Activated CD4-positive, alpha-beta T cell treated with anti-CD3 and anti-CD28 coated beads, Interleukin-10, Interleukin-2, amounts not matched to agents 100 ng/mL and 50 ng/mL, durations not matched to agents 16 hours and 8 hours (primary cell): ENCODE results near the gene SMCO4.
"Not testable (repeated sequence)": the region's sequence is repeated elsewhere in the genome, so short reads cannot be mapped to it uniquely, and the experiment has no call there.

Source experiments
- DNase-seq: peaks from one replicate; pipeline ENCODE4 v3.0.0-alpha.2; 2020

SMCO4 gene

GRCh38 chr11:93543292-93543977, at the start of gene SMCO4:
SMCO4 (minus strand) TSS chr11:93543391; CDS start chr11:93479189, 64,202 bp downstream.
- peak; percentile 86 for DNase-seq

- peak; percentile 14 for DNase-seq
These were observed 48.2 kb upstream of the SMCO4 start for GRCh38 chr11:93591247-93591898.

GRCh38 chr11:93589347-93589746, 46.2 kb upstream of the SMCO4 start:
- no peak for DNase-seq

- DNase-seq = no peak
These were observed 44.8 kb upstream of the SMCO4 start for GRCh38 chr11:93587858-93588581.

GRCh38 chr11:93587425-93587824, 44.2 kb upstream of the SMCO4 start:
- DNase-seq = not testable (repeated sequence)

GRCh38 chr11:93585758-93586157, 42.6 kb upstream of the SMCO4 start:
- no peak for DNase-seq

- DNase-seq = no peak
These were observed 40.3 kb upstream of the SMCO4 start for GRCh38 chr11:93583490-93583889.

- DNase-seq = no peak
These were observed 36.1 kb upstream of the SMCO4 start for GRCh38 chr11:93579187-93579751.

GRCh38 chr11:93577286-93577685, 34.1 kb upstream of the SMCO4 start:
- DNase-seq = no peak

- not testable (repeated sequence) for DNase-seq
These were observed 33.7 kb upstream of the SMCO4 start for GRCh38 chr11:93576870-93577269.

- no peak for DNase-seq
These were observed 31.5 kb upstream of the SMCO4 start for GRCh38 chr11:93574638-93575220.

GRCh38 chr11:93573184-93573583, 30.0 kb upstream of the SMCO4 start:
- DNase-seq = peak; percentile 48

GRCh38 chr11:93572621-93573020, 29.4 kb upstream of the SMCO4 start:
- no peak for DNase-seq

GRCh38 chr11:93572171-93572570, 29.0 kb upstream of the SMCO4 start:
- DNase-seq = no peak

- no peak for DNase-seq
These were observed 28.4 kb upstream of the SMCO4 start for GRCh38 chr11:93571612-93572011.

GRCh38 chr11:93570759-93571413, 27.7 kb upstream of the SMCO4 start:
- no peak for DNase-seq

- DNase-seq = no peak
These were observed 26.3 kb upstream of the SMCO4 start for GRCh38 chr11:93569496-93569895.

GRCh38 chr11:93568726-93569125, 25.5 kb upstream of the SMCO4 start:
- DNase-seq = no peak

- no peak for DNase-seq
These were observed 24.3 kb upstream of the SMCO4 start for GRCh38 chr11:93567401-93567895.

- DNase-seq = no peak
These were observed 21.7 kb upstream of the SMCO4 start for GRCh38 chr11:93564895-93565294.

- DNase-seq = no peak
These were observed 20.7 kb upstream of the SMCO4 start for GRCh38 chr11:93563857-93564256.

- DNase-seq = no peak
These were observed 17.2 kb upstream of the SMCO4 start for GRCh38 chr11:93560199-93560932.
